PC-9 (cell line): ENCODE results near the gene R3HDM1. TPM values are rescaled to one million over a fixed set of nuclear protein-coding genes. Genes with fewer than 3 reads are reported as not detected.
"Not testable (repeated sequence)": the region's sequence is repeated elsewhere in the genome, so short reads cannot be mapped to it uniquely, and the experiment has no call there.

Experiments
- BruUV-seq: library from RNA; stranded (reverse); fragments of 400-500 nt; replicated peaks from 2 replicates; lab custom pipeline; 2021; lab: Mats Ljungman, UMichigan
- CTCF ChIA-PET: fragments of 300-600 bp; sonication (Branson Sonifier 250); formaldehyde crosslinking; loops from one replicate; lab custom pipeline; 2022; ENCODE audit warnings: antibody characterized with exemption; lab: Charles Lee
- POLR2A ChIA-PET: fragments of 300-600 bp; sonication (Branson Sonifier 250); formaldehyde crosslinking; loops from one replicate; lab custom pipeline; 2022; ENCODE audit warnings: antibody characterized with exemption; ENCODE audit not compliant: unreplicated experiment; lab: Charles Lee
- DNase-seq, 2 experiments: peaks; one replicate each; pipeline versions ENCODE4 v3.0.0 to v3.0.0-alpha.2; 2015 to 2022; ENCODE audit warnings: mixed read lengths in 1 of 2
- H2AFZ ChIP-seq: fragments of 200-600 bp; sonication (generic); 2 replicates; pipeline ENCODE4 v1.8.1; 2017; ENCODE audit warnings: antibody characterized with exemption
- H3F3A ChIP-seq: fragments of 200-600 bp; sonication (generic); 2 replicates; pipeline ENCODE4 v1.8.1; 2017; ENCODE audit warnings: antibody characterized with exemption, mild to moderate bottlenecking, low read depth; ENCODE audit not compliant: insufficient read depth
- H3K27ac ChIP-seq: fragments of 200-600 bp; sonication (generic); 2 replicates; pipeline ENCODE4 v1.6.1; 2016; ENCODE audit warnings: mixed run types
- H3K27me3 ChIP-seq: fragments of 200-600 bp; sonication (generic); 2 replicates; pipeline ENCODE4 v1.6.1; 2016; ENCODE audit warnings: low read depth, mixed run types; ENCODE audit not compliant: insufficient read depth
- H3K36me3 ChIP-seq: fragments of 200-600 bp; sonication (generic); 2 replicates; pipeline ENCODE4 v1.6.1; 2016; ENCODE audit warnings: low read depth, mixed run types
- H3K4me1 ChIP-seq: fragments of 200-600 bp; sonication (generic); replicated peaks from 2 replicates; pipeline ENCODE4 v1.6.1; 2016; ENCODE audit warnings: mixed run types; ENCODE audit not compliant: insufficient read depth
- H3K4me2 ChIP-seq: fragments of 200-600 bp; sonication (generic); 2 replicates; pipeline ENCODE4 v1.6.1; 2017; ENCODE audit warnings: mixed run types
- H3K4me3 ChIP-seq: fragments of 200-600 bp; sonication (generic); 2 replicates; pipeline ENCODE4 v1.6.1; 2016; ENCODE audit warnings: mixed run types
- H3K79me2 ChIP-seq: fragments of 200-600 bp; sonication (generic); 2 replicates; pipeline ENCODE4 v1.6.1; 2017; ENCODE audit warnings: low read depth, mixed run types
- H3K9me2 ChIP-seq: fragments of 200-600 bp; sonication (generic); 2 replicates; pipeline ENCODE4 v1.8.1; 2017; ENCODE audit warnings: mild to moderate bottlenecking; ENCODE audit not compliant: insufficient read depth
- H3K9me3 ChIP-seq: fragments of 200-600 bp; sonication (generic); 2 replicates; pipeline ENCODE4 v1.8.1; 2016; ENCODE audit warnings: low read depth; ENCODE audit not compliant: insufficient read depth
- H4K20me1 ChIP-seq: fragments of 200-600 bp; sonication (generic); 2 replicates; pipeline ENCODE4 v1.8.1; 2017; ENCODE audit not compliant: insufficient read depth
- EZH2 ChIP-seq: fragments of 200-600 bp; sonication (generic); IDR thresholded peaks from 2 replicates; pipeline ENCODE4 v1.8.0; 2017; ENCODE audit warnings: antibody characterized with exemption, low read depth
- intact Hi-C: fragments of 100-400 bp; cut with micrococcal nuclease; formaldehyde crosslinking; loops from one replicate; pipeline ENCODE4 v1.10.0; 2022; ENCODE audit not compliant: unreplicated experiment
- total RNA-seq: library from RNA; stranded (reverse); gene quantifications from 2 replicates; pipeline ENCODE4 v1.2.3, GENCODE V29; 2021
- TF ChIP-seq, protein P1 (sequence below): fragments of 200-600 bp; sonication (generic); conservative IDR thresholded peaks from 2 replicates; pipeline ENCODE4 v1.6.1; 2017; ENCODE audit warnings: mixed run types, antibody characterized with exemption, mild to moderate bottlenecking, moderate library complexity

R3HDM1 gene
- total RNA-seq, 1 experiment from 2014 or later: 36.7 TPM

DNA sequence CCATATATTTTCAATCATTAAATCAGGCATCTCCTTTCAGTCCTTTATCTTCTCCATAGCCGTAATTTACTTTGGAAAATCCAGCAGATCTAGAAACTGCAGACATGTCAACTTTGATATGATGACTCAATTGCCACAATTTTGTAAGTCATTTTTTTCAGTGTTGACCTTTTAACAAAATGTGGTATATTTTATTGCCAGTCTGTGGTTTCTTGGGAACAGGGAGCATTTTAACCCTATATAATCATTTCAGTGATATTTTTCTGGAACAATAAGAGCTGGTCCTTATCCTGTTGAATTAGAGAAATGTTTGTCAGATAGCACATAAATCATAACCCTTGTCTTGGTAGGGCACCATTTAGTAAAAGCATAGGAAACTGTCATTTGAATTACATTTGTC is 119.4 kb downstream of the R3HDM1 start:
- no peaks in the 10 kb centered on the region for H3K9me2 ChIP-seq
- no TSS peak for BruUV-seq
- no peaks in the 10 kb centered on the region for H3K79me2 ChIP-seq

DNA sequence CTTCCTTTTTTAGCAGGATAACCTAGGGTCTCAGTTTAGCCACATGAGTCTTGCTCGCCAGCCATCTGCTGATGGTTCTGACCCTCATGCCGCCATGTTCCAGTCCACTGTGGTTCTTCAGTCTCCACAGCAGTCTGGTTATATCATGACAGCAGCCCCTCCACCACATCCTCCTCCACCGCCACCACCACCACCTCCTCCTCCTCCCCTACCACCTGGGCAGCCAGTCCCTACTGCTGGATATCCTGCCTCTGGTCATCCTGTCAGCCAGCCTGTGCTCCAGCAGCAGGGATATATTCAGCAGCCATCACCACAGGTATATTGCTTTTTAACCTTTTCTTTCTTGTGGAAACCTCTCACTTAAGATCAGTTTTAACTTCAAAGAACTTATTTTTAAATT is 120.4 kb downstream of the R3HDM1 start:
- Histone ChIP-seq H3K9me3 (no peaks in the 10 kb centered on the region), H3K4me3 (no peak overlapping the region), H3K79me2 (no peaks in the 10 kb centered on the region), H2AFZ (no peak overlapping the region), H3K4me1 (no peaks in the 10 kb centered on the region), H4K20me1 (no peaks in the 10 kb centered on the region), H3F3A (no peaks in the 10 kb centered on the region), H3K27me3 (no peaks in the 10 kb centered on the region), H3K9me2 (no peaks in the 10 kb centered on the region), H3K27ac (no peak overlapping the region), H3K4me2 (no peak overlapping the region), H3K36me3 (0 out of 2 replicates have a peak, but pooled peaks cover 8% of the 10 kb centered on the region)
- no TSS peak for BruUV-seq
- ChIA-PET CTCF (no interaction called here), POLR2A (no interaction called here)
- TF ChIP-seq, protein P1, sequence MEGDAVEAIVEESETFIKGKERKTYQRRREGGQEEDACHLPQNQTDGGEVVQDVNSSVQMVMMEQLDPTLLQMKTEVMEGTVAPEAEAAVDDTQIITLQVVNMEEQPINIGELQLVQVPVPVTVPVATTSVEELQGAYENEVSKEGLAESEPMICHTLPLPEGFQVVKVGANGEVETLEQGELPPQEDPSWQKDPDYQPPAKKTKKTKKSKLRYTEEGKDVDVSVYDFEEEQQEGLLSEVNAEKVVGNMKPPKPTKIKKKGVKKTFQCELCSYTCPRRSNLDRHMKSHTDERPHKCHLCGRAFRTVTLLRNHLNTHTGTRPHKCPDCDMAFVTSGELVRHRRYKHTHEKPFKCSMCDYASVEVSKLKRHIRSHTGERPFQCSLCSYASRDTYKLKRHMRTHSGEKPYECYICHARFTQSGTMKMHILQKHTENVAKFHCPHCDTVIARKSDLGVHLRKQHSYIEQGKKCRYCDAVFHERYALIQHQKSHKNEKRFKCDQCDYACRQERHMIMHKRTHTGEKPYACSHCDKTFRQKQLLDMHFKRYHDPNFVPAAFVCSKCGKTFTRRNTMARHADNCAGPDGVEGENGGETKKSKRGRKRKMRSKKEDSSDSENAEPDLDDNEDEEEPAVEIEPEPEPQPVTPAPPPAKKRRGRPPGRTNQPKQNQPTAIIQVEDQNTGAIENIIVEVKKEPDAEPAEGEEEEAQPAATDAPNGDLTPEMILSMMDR: no peak
- no peak for TF ChIP-seq EZH2
- no peak for DNase-seq
- intact Hi-C loops: no loop called here

More for the DNA sequence above, 119.4 kb downstream of the R3HDM1 start:
- H3F3A ChIP-seq: no peaks in the 10 kb centered on the region
- POLR2A ChIA-PET: no interaction called here
- H3K36me3 ChIP-seq: 0 out of 2 replicates have a peak, but pooled peaks cover 8% of the 10 kb centered on the region
- no peaks in the 10 kb centered on the region for H3K27me3 ChIP-seq
- CTCF ChIA-PET: no interaction called here
- no peaks in the 10 kb centered on the region for H3K9me3 ChIP-seq
- intact Hi-C loops: no loop called here
- no peak overlapping the region for H3K4me3 ChIP-seq
- H3K4me2 ChIP-seq: no peak overlapping the region
- no peak for DNase-seq
- H3K27ac ChIP-seq: no peak overlapping the region
- no peak overlapping the region for H2AFZ ChIP-seq
- H4K20me1 ChIP-seq: no peaks in the 10 kb centered on the region
- H3K4me1 ChIP-seq: no peaks in the 10 kb centered on the region
- TF ChIP-seq, protein P1: no peak
- no peak for TF ChIP-seq EZH2

DNA sequence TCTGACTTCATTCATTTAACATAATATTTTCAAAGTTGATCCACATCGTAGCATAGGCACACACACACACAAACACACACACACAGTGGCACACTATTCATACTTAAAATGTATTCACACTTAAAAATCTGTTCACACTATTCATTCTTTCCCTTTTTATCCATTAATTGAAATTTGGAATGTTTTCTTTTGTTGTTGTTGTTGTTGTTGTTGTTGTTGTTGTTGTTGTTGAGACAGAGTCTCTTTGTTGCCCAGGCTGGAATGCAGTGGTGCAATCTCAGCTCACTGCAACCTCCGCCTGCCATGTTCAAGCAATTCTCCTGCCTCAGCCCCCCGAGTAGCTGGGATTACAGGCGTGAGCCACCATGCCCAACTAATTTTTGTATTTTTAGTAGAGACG is 123.0 kb downstream of the R3HDM1 start:
- POLR2A ChIA-PET, intact Hi-C loops, H3F3A ChIP-seq: not testable (repeated sequence)

More for the DNA sequence above, 123.0 kb downstream of the R3HDM1 start:
- H3K4me1 ChIP-seq, H2AFZ ChIP-seq, H3K79me2 ChIP-seq, H3K27me3 ChIP-seq, H4K20me1 ChIP-seq, H3K9me3 ChIP-seq, H3K27ac ChIP-seq, H3K9me2 ChIP-seq, CTCF ChIA-PET, BruUV-seq, H3K4me2 ChIP-seq, H3K4me3 ChIP-seq, DNase-seq: not testable (repeated sequence)
- H3K36me3 ChIP-seq: 0 out of 2 replicates have a peak, but pooled peaks cover 16% of the 10 kb centered on the region
